Progenitor cell of endocrine pancreas (in vitro differentiated cells): ENCODE data around the gene LSM14A. TPM values are rescaled to one million over a fixed set of nuclear protein-coding genes. Genes with fewer than 3 reads are reported as not detected.
A peak's percentile ranks its signal among the peaks of the same experiment; 100 is the strongest.
"Not testable (repeated sequence)": the region's sequence is repeated elsewhere in the genome, so short reads cannot be mapped to it uniquely, and the experiment has no call there.

Source experiments
- DNase-seq: peaks from one replicate; pipeline ENCODE4 v3.0.0; 2021; ENCODE audit warnings: low spot score; ENCODE audit not compliant: unreplicated experiment
- H3K27ac Mint-ChIP-seq: 2 replicates; pipeline ENCODE4 v1.8.0; 2021; ENCODE audit warnings: mild to moderate bottlenecking, moderate library complexity, mixed read lengths
- H3K27me3 Mint-ChIP-seq: 2 replicates; pipeline ENCODE4 v1.8.0; 2021; ENCODE audit warnings: mixed read lengths
- H3K36me3 Mint-ChIP-seq: 2 replicates; pipeline ENCODE4 v1.8.0; 2022; ENCODE audit warnings: mixed read lengths; ENCODE audit not compliant: insufficient read depth
- H3K4me1 Mint-ChIP-seq: 2 replicates; pipeline ENCODE4 v1.8.0; 2021; ENCODE audit warnings: low read depth, mixed read lengths
- H3K4me3 Mint-ChIP-seq: 2 replicates; pipeline ENCODE4 v1.8.0; 2021; ENCODE audit warnings: low read depth, mild to moderate bottlenecking, moderate library complexity, mixed read lengths
- H3K9me3 Mint-ChIP-seq: 2 replicates; pipeline ENCODE4 v1.8.0; 2021; ENCODE audit warnings: low read depth, mixed read lengths
- total RNA-seq: library from RNA; stranded (reverse); gene quantifications from 2 replicates; pipeline ENCODE4 v1.2.1, GENCODE V29; 2021
- TF ChIP-seq, protein P1 (sequence below): fragments of 200-600 bp; sonication (generic); IDR thresholded peaks from one replicate; pipeline ENCODE4 v1.5.0; 2021; ENCODE audit warnings: antibody characterized with exemption, mild to moderate bottlenecking; ENCODE audit not compliant: unreplicated experiment

The LSM14A gene
- total RNA-seq, 1 donor from 2014 or later, result 133 TPM

DNA sequence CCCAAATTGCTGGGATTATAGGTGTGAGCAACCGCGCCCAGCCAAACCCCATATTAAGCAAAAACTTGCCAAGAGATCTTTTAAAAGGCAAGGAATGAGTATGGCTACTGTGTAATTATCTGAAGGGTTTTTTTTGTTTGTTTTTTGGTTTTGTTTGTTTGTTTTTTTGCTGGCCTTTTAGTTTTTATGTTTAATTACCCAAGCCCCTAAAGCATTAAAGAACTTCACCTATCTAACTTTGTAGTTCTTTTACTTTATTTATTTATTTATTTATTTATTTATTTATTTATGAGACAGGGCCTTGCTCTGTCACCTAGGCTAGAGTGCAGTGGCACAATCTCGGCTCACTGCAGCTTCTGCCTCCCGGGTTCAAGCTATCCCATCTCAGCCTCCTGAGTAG lies 41.7 kb downstream of the LSM14A start:
- H3K27ac Mint-ChIP-seq, result no peak overlapping the region
- no peaks in the 10 kb centered on the region for H3K27me3 Mint-ChIP-seq
- peaks cover 18% of the 10 kb centered on the region for H3K36me3 Mint-ChIP-seq
- DNase-seq, result no peak
- no peaks in the 10 kb centered on the region for H3K9me3 Mint-ChIP-seq
- TF ChIP-seq, protein P1, sequence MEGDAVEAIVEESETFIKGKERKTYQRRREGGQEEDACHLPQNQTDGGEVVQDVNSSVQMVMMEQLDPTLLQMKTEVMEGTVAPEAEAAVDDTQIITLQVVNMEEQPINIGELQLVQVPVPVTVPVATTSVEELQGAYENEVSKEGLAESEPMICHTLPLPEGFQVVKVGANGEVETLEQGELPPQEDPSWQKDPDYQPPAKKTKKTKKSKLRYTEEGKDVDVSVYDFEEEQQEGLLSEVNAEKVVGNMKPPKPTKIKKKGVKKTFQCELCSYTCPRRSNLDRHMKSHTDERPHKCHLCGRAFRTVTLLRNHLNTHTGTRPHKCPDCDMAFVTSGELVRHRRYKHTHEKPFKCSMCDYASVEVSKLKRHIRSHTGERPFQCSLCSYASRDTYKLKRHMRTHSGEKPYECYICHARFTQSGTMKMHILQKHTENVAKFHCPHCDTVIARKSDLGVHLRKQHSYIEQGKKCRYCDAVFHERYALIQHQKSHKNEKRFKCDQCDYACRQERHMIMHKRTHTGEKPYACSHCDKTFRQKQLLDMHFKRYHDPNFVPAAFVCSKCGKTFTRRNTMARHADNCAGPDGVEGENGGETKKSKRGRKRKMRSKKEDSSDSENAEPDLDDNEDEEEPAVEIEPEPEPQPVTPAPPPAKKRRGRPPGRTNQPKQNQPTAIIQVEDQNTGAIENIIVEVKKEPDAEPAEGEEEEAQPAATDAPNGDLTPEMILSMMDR, result no peak
- no peak overlapping the region for H3K4me3 Mint-ChIP-seq
- H3K4me1 Mint-ChIP-seq, result no peaks in the 10 kb centered on the region

DNA sequence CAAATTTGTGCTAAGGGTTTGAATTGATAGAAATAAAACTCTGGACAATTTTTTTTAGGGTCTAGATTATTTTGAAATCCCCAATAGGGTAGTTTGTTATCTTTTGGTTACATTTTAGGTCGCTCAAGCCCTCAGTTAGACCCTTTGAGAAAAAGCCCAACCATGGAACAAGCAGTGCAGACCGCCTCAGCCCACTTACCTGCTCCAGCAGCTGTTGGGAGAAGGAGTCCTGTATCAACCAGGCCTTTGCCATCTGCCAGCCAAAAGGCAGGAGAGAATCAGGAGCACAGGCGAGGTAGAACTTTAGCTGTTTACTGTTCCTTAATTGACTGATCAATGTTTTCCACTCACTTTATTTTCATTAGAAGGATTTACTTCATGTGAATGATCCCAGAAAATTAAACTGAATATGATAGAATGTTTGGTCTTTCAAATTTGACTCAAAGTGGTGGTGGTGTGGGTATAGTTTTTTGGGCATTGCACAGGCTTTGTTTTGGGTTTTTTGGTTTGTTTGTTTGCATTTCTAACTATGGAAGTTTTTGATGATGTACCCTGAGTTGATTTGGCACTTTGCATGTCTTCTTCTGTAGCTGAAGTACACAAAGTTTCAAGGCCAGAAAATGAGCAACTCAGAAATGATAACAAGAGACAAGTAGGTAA lies 42.8 kb downstream of the LSM14A start:
- H3K27ac Mint-ChIP-seq, result peak overlapping the region; percentile 81
- H3K9me3 Mint-ChIP-seq, result no peaks in the 10 kb centered on the region
- no peak for DNase-seq

DNA sequence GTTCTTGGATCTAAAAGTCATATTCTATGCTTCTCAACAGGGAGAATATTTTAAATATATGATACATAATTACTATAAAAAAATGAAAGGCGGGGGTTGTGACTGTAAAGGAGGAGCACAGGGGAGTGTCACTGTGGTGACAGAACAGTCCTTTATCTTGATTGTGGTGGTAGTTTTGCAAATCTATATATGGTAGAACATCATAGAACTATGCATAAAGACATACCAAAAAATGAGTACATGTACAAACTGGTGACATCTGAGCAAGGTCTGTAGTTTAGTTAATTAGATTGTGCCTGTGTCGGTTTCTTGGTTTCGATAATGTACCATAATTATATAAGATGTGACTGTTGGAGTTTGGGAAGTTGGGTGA lies 43.3 kb downstream of the LSM14A start:
- H3K27ac Mint-ChIP-seq, result peak overlapping the region; percentile 81
- H3K9me3 Mint-ChIP-seq, result no peaks in the 10 kb centered on the region
- H3K27me3 Mint-ChIP-seq, result no peaks in the 10 kb centered on the region
- H3K36me3 Mint-ChIP-seq, result peaks cover 28% of the 10 kb centered on the region
- TF ChIP-seq, protein P1, result no peak
- DNase-seq, result no peak
- H3K4me3 Mint-ChIP-seq, result no peak overlapping the region
- no peaks in the 10 kb centered on the region for H3K4me1 Mint-ChIP-seq

More for the DNA sequence above, 42.8 kb downstream of the LSM14A start:
- Mint-ChIP-seq H3K4me1 (no peaks in the 10 kb centered on the region), H3K27me3 (no peaks in the 10 kb centered on the region), H3K36me3 (peaks cover 25% of the 10 kb centered on the region), H3K4me3 (no peak overlapping the region)
- TF ChIP-seq, protein P1, result no peak

DNA sequence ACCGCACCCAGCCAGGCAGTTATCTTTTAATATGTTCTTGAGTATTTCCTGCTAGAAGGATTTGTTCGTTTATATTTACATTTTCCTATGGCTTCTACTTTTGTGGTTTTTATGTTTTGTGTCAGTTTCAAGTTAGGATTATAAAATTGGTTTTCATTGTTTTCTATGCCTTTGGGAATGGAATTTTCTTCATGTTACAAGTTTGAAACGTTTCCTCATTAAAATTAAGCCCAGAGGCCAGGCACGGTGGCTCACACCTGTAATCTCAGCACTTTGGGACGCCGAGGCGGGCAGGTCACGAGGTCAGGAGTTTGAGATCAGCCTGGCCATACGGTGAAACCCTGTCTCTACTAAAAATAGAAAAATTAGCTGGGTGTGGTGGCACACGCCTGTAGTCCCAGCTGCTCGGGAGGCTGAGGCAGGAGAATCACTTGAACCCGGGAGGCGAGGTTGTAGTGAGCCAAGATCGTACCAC lies 44.5 kb downstream of the LSM14A start:
- DNase-seq, H3K4me3 Mint-ChIP-seq, H3K4me1 Mint-ChIP-seq, H3K27me3 Mint-ChIP-seq, H3K9me3 Mint-ChIP-seq: not testable (repeated sequence)
- Mint-ChIP-seq H3K27ac (peak overlapping the region; percentile 52), H3K36me3 (peaks cover 29% of the 10 kb centered on the region)

DNA sequence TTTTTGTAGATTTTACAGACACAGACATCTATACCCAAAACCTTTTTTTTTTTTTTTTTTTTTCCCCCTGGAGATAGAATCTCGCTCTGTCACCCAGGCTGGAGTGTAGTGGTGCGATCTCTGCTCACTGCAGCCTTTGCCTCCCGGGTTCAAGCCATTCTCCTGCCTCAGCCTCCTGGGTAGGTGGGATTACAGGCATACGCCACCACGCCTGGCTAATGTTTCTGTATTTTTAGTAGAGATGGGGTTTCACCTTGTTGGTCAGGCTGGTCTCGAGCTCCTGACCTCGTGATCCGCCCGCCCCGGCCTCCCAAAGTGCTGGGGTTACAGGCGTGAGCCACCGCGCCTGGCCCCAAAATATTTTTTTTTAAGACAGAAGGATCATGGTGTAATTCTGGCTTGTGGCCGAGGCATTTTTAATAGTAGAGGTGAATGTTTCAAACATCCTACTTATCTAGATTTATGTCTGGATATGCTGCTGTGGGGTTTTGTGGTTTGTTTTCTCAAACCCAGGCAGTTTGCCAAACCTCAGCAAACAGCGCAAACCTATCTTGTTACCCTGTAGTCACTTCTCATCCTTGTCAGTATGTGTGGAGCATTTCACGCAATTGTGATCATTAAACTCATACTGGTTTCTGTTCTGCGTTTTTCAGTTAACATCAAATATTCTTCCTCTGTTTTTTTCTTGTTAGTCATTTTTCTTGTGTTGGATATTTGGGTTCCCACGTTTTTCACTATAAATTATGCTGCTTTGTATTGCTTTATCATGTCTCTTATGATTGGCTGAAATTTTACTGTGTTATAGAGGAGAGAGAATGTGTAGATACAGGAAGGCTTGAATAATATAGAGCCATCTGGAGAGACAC lies 45.9 kb downstream of the LSM14A start:
- DNase-seq, result no peak
- no peak overlapping the region for H3K4me3 Mint-ChIP-seq
- no peak overlapping the region for H3K27ac Mint-ChIP-seq
- peaks cover 31% of the 10 kb centered on the region for H3K36me3 Mint-ChIP-seq
- no peaks in the 10 kb centered on the region for H3K27me3 Mint-ChIP-seq
- no peaks in the 10 kb centered on the region for H3K4me1 Mint-ChIP-seq
- H3K9me3 Mint-ChIP-seq, result no peaks in the 10 kb centered on the region
- TF ChIP-seq, protein P1, result no peak
